ENCODE data around the gene MTMR12. TPM values are rescaled to one million over a fixed set of nuclear protein-coding genes. Genes with fewer than 3 reads are reported as not detected.

Gene MTMR12
- total RNA-seq, 5 donors from 2014 or later (not counting 1 experiment from before 2014, with no cell fraction given) = 19.3 to 22.2 (median 20.0) TPM

DNA sequence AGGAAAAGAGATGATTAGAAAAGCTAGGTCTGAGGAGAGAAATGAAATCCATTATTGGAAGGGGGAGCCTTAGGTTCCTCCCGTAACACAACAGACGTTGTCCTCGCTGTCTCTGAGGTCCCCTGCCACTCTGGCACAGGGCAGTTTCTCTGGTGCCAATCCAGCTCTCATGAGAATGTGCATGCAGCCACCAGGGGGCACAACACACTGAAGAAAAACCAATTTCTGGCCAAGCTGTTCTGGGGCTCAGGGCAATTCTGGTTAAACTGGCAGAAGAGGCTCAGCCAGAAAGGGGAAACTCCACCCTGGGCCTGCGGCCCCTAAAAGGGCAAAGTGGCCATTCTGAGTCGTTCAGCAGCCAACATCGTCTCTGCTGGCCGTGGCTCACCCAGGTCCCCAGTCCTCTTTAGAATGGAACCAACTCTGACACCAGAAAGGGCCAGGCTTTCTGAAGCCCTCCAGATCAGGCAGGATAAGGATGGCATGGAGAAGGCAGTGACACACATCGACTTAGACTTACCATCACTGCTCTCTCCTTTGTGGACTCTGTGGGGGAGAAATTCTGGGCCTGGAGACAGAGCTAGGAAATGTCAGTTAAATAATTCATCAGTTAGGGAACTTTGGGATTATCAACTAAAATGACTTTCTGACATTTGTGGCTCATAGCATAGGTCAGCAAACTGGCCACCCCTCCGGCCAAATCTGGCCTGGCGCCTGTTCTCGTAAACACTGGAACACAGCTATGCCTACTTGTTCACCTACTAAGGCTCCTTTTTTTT is 80.1 kb downstream of the MTMR12 start:
- H3K4me3 ChIP-seq (ENCODE audit: control insufficient read depth in 1 of 2, extremely low read depth in 1 of 2, low read length in 1 of 2) = no peak overlapping the region
- H3K36me3 ChIP-seq (ENCODE audit: control insufficient read depth in 2 of 2, extremely low read depth in 1 of 2, insufficient read depth in 1 of 2, low read length in 1 of 2) = peaks cover 19 to 71% of the 10 kb centered on the region in 2 donors
- H3K9me3 ChIP-seq = no peaks in the 10 kb centered on the region
- no peak overlapping the region for H3K4me3 Mint-ChIP-seq
- no peaks in the 10 kb centered on the region for H3K27me3 ChIP-seq (replicated peaks in 1 of 2; ENCODE audit: control insufficient read depth in 2 of 2, extremely low read depth in 1 of 2, insufficient read depth in 2 of 2, low read length in 1 of 2)
- peaks cover 39% of the 10 kb centered on the region for H3K36me3 Mint-ChIP-seq
- DNase-seq = peak; percentile 40 to 85 (median 71)
- WGBS (ENCODE audit: insufficient coverage) = 54% methylated on average over 7 of the region's 11 CpGs
- H3K27me3 Mint-ChIP-seq = no peaks in the 10 kb centered on the region
- ATAC-seq (replicated peaks in 1 of 4) = peak; percentile 74 to 88 (median 84)
- peaks cover 4 to 7% (median 5%) of the 10 kb centered on the region in 3 donors for H3K4me1 Mint-ChIP-seq
- H3K27ac Mint-ChIP-seq = peak overlapping the region in 1 of 2 donors; percentile 41
- no peaks in the 10 kb centered on the region for H3K9me3 Mint-ChIP-seq
- ChIA-PET CTCF (interaction anchor here (0.6 to 5.4 kb wide), 24 partner anchors 9 to 1362 kb away, joined by 3 to 66 read pairs (median 3); partner anchors contain the start of gene GOLPH3 (in 1 of the 2)), POLR2A (interaction anchor here in 1 of 2 donors (0.6 kb wide), 1 partner anchor 459 kb away, joined by 3 read pairs; no protein-coding TSS in a partner anchor)
- H3K27ac ChIP-seq (ENCODE audit: low read length) = peak overlapping the region; percentile 25
- peaks cover 0 to 8% of the 10 kb centered on the region in 2 experiments for H3K4me1 ChIP-seq (ENCODE audit: control insufficient read depth in 1 of 2, extremely low read depth in 1 of 2, insufficient read depth in 2 of 2, low read length in 2 of 2)

DNA sequence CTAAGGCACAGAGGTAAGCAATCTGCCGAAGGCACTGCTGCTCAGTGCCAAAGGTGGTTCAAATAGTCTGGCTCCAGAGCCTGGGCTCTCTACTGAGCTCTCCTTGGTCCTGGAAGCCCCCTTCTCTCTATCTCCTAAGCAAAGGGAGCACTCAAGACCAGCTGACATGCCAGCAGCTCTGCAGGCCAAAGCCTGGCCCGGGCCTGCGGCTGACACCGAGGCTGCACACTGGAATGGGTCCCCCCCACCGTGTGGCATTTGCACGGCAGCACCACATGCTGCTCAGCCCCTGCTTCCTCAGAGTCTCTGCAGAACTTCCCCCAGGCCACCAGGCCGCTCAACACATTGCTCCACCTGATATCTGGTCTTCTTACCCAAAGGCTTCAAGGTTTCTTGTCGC is 80.8 kb downstream of the MTMR12 start:
- Mint-ChIP-seq H3K9me3 (no peaks in the 10 kb centered on the region), H3K27me3 (no peaks in the 10 kb centered on the region), H3K4me3 (no peak overlapping the region), H3K27ac (peak overlapping the region in 1 of 2 donors; percentile 41), H3K4me1 (peaks cover 4 to 7% (median 5%) of the 10 kb centered on the region in 3 donors), H3K36me3 (peaks cover 35% of the 10 kb centered on the region)
- H3K27ac ChIP-seq (ENCODE audit: low read length) = no peak overlapping the region
- POLR2A ChIA-PET = no interaction called here
- H3K27me3 ChIP-seq (replicated peaks in 1 of 2; ENCODE audit: control insufficient read depth in 2 of 2, extremely low read depth in 1 of 2, insufficient read depth in 2 of 2, low read length in 1 of 2) = no peaks in the 10 kb centered on the region
- CTCF ChIA-PET = interaction anchor here (0.6 to 5.4 kb wide), 21 partner anchors 10 to 702 kb away, joined by 3 to 66 read pairs (median 3); partner anchors contain the start of gene GOLPH3 (in 1 of the 2)
- no peak overlapping the region for H3K4me3 ChIP-seq (ENCODE audit: control insufficient read depth in 1 of 2, extremely low read depth in 1 of 2, low read length in 1 of 2)
- ATAC-seq (replicated peaks in 1 of 4) (no peak), DNase-seq (no peak)
- H3K4me1 ChIP-seq (ENCODE audit: control insufficient read depth in 1 of 2, extremely low read depth in 1 of 2, insufficient read depth in 2 of 2, low read length in 2 of 2) = peaks cover 0 to 8% of the 10 kb centered on the region in 2 experiments
- H3K36me3 ChIP-seq (ENCODE audit: control insufficient read depth in 2 of 2, extremely low read depth in 1 of 2, insufficient read depth in 1 of 2, low read length in 1 of 2) = peaks cover 18 to 68% of the 10 kb centered on the region in 2 donors
- 68% methylated on average over 6 of the region's 8 CpGs for WGBS (ENCODE audit: insufficient coverage)
- no peaks in the 10 kb centered on the region for H3K9me3 ChIP-seq

DNA sequence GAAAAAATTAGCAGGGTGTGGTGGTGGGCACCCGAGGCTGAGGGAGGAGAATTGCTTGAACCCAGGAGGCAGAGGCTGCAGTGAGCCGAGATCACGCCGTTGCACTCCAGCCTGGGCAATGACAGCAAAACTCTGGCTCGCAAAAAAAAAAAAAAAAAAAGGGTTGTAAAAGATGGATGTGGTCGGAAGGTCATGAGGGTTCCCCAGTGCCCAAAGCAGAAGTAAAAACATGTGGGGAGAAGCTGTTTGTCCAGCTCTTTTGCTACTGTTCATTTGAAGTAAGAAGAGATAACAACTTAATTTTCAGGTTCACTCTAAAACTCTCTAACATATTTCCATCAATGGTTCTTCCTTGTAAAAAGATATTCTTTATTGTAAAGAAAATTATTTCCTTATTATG is 81.5 kb downstream of the MTMR12 start:
- H3K4me3 ChIP-seq (ENCODE audit: control insufficient read depth in 1 of 2, extremely low read depth in 1 of 2, low read length in 1 of 2) = no peak overlapping the region
- ATAC-seq (replicated peaks in 1 of 4) (no peak), DNase-seq (no peak)
- CTCF ChIA-PET = interaction anchor here (0.6 to 5.4 kb wide), 12 partner anchors 12 to 605 kb away, joined by 3 to 66 read pairs (median 4); no protein-coding TSS in a partner anchor
- peaks cover 0 to 8% of the 10 kb centered on the region in 2 experiments for H3K4me1 ChIP-seq (ENCODE audit: control insufficient read depth in 1 of 2, extremely low read depth in 1 of 2, insufficient read depth in 2 of 2, low read length in 2 of 2)
- no peak overlapping the region for H3K27ac Mint-ChIP-seq
- no peaks in the 10 kb centered on the region for H3K9me3 ChIP-seq
- H3K27me3 Mint-ChIP-seq = no peaks in the 10 kb centered on the region
- peaks cover 4 to 7% (median 5%) of the 10 kb centered on the region in 3 donors for H3K4me1 Mint-ChIP-seq
- peaks cover 13 to 62% of the 10 kb centered on the region in 2 donors for H3K36me3 ChIP-seq (ENCODE audit: control insufficient read depth in 2 of 2, extremely low read depth in 1 of 2, insufficient read depth in 1 of 2, low read length in 1 of 2)
- H3K4me3 Mint-ChIP-seq = no peak overlapping the region
- 100% methylated on average over 1 of the region's 6 CpGs for WGBS (ENCODE audit: insufficient coverage)
- H3K9me3 Mint-ChIP-seq = no peaks in the 10 kb centered on the region
- H3K27ac ChIP-seq (ENCODE audit: low read length) = no peak overlapping the region
- H3K36me3 Mint-ChIP-seq = peaks cover 38% of the 10 kb centered on the region
- POLR2A ChIA-PET = no interaction called here
- H3K27me3 ChIP-seq (replicated peaks in 1 of 2; ENCODE audit: control insufficient read depth in 2 of 2, extremely low read depth in 1 of 2, insufficient read depth in 2 of 2, low read length in 1 of 2) = no peaks in the 10 kb centered on the region

DNA sequence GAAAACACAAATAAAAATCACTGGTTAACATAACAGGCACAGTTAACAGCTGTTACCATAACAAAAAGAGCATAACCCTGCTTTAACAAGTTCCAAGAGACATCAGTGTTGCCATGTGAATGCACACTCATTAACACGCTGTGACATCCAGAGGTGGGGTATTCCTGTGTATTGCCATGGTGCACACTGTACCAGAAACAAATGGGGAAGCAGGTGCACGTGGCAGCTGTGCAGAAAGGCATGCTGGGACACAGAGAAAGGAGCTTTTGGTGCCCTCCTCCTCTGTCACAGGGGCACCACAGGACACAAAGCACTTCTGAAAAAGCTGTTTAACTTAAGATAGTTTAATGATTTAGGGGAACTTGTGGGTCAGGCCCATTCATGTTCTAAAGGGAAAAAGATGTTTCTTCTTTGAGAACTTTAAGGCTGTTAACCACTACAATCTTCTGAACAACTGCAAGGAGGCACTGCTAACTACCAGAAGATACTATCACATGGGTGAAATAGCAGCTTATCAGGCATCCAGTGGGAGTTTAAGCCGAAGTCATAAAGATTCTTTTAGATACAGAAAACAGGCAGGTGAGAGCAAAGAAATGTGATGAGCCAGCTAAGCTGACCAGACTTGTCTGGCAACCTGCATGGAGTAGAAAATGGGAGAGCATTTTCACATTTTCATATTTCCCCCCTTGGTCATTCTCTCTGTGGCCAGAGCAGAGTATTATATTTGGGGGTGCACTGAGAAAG is 82.2 kb downstream of the MTMR12 start:
- 33% methylated on average over 1 of the region's 3 CpGs for WGBS (ENCODE audit: insufficient coverage)
- H3K9me3 Mint-ChIP-seq = no peaks in the 10 kb centered on the region
- CTCF ChIA-PET = interaction anchor here (1.0 to 5.4 kb wide), 4 partner anchors 99 to 359 kb away, joined by 3 to 66 read pairs (median 26); no protein-coding TSS in a partner anchor
- H3K27ac Mint-ChIP-seq = no peak overlapping the region
- peaks cover 4 to 7% (median 5%) of the 10 kb centered on the region in 3 donors for H3K4me1 Mint-ChIP-seq
- H3K27me3 Mint-ChIP-seq = no peaks in the 10 kb centered on the region
- POLR2A ChIA-PET = no interaction called here
- ATAC-seq (replicated peaks in 1 of 4) (no peak), DNase-seq (peak in 1 of 35 experiments; percentile 10)
- peaks cover 38% of the 10 kb centered on the region for H3K36me3 Mint-ChIP-seq
- no peak overlapping the region for H3K27ac ChIP-seq (ENCODE audit: low read length)
- no peaks in the 10 kb centered on the region for H3K27me3 ChIP-seq (replicated peaks in 1 of 2; ENCODE audit: control insufficient read depth in 2 of 2, extremely low read depth in 1 of 2, insufficient read depth in 2 of 2, low read length in 1 of 2)
- H3K4me3 ChIP-seq (ENCODE audit: control insufficient read depth in 1 of 2, extremely low read depth in 1 of 2, low read length in 1 of 2) = no peak overlapping the region
- peaks cover 13 to 54% of the 10 kb centered on the region in 2 donors for H3K36me3 ChIP-seq (ENCODE audit: control insufficient read depth in 2 of 2, extremely low read depth in 1 of 2, insufficient read depth in 1 of 2, low read length in 1 of 2)
- no peak overlapping the region for H3K4me3 Mint-ChIP-seq
- H3K9me3 ChIP-seq = no peaks in the 10 kb centered on the region
- peaks cover 0 to 8% of the 10 kb centered on the region in 2 experiments for H3K4me1 ChIP-seq (ENCODE audit: control insufficient read depth in 1 of 2, extremely low read depth in 1 of 2, insufficient read depth in 2 of 2, low read length in 2 of 2)

DNA sequence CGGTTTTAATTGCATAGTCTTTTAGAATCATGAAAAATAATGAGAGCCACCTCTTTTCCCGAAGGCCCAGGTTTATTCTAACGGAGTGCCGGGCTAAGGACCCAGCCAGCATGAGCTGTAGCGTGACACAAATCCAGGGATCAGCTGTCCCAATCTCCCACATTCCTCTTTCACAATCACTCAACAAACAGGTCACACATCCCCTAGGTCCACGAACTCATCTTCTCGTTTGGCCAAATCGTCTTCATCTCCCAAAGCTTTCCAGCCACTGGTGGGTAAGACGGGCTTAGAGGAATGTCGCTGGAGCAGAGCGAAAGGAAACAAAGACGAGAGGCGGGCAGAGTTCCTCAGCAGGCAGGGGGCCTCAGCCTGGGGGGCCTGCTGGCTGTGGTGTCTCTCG is 83.2 kb downstream of the MTMR12 start:
- 97% methylated on average over 10 of the region's 14 CpGs for WGBS (ENCODE audit: insufficient coverage)
- Mint-ChIP-seq H3K4me1 (peaks cover 4 to 7% (median 5%) of the 10 kb centered on the region in 3 donors), H3K9me3 (no peaks in the 10 kb centered on the region), H3K27me3 (no peaks in the 10 kb centered on the region), H3K36me3 (peaks cover 35% of the 10 kb centered on the region), H3K27ac (no peak overlapping the region), H3K4me3 (no peak overlapping the region)
- no peak overlapping the region for H3K27ac ChIP-seq (ENCODE audit: low read length)
- POLR2A ChIA-PET = no interaction called here
- ATAC-seq (replicated peaks in 1 of 4) = no peak
- CTCF ChIA-PET = interaction anchor here (4.4 to 5.4 kb wide), 2 partner anchors 100 kb away, joined by 48 to 66 read pairs; no protein-coding TSS in a partner anchor
- no peaks in the 10 kb centered on the region for H3K27me3 ChIP-seq (replicated peaks in 1 of 2; ENCODE audit: control insufficient read depth in 2 of 2, extremely low read depth in 1 of 2, insufficient read depth in 2 of 2, low read length in 1 of 2)
- no peaks in the 10 kb centered on the region for H3K9me3 ChIP-seq
- H3K36me3 ChIP-seq (ENCODE audit: control insufficient read depth in 2 of 2, extremely low read depth in 1 of 2, insufficient read depth in 1 of 2, low read length in 1 of 2) = peaks cover 10 to 45% of the 10 kb centered on the region in 2 donors
- no peak overlapping the region for H3K4me3 ChIP-seq (ENCODE audit: control insufficient read depth in 1 of 2, extremely low read depth in 1 of 2, low read length in 1 of 2)
- DNase-seq = no peak
- peaks cover 0 to 8% of the 10 kb centered on the region in 2 experiments for H3K4me1 ChIP-seq (ENCODE audit: control insufficient read depth in 1 of 2, extremely low read depth in 1 of 2, insufficient read depth in 2 of 2, low read length in 2 of 2)

DNA sequence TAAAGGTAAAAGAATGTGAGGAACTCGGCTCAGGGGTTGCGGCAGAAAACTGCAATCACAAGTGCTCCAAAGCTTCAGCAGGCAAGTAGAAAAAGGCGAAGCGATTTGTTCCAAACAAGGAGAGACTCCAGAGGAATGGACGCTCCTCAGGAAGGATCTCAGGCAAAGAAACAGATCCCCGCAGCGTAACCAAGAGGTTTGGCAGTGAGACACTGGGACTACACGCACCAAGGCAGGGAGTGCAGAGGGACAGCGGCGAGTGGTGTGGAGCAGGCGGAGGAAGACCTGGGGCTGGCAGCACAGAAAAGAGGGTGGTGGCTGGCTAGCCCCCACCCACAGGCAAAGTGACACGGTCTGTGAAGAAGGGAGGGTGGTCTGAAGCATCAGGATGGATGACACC is 83.9 kb downstream of the MTMR12 start:
- no peaks in the 10 kb centered on the region for H3K27me3 ChIP-seq (replicated peaks in 1 of 2; ENCODE audit: control insufficient read depth in 2 of 2, extremely low read depth in 1 of 2, insufficient read depth in 2 of 2, low read length in 1 of 2)
- no peak overlapping the region for H3K4me3 Mint-ChIP-seq
- no peaks in the 10 kb centered on the region for H3K9me3 Mint-ChIP-seq
- H3K4me1 ChIP-seq (ENCODE audit: control insufficient read depth in 1 of 2, extremely low read depth in 1 of 2, insufficient read depth in 2 of 2, low read length in 2 of 2) = peaks cover 0 to 8% of the 10 kb centered on the region in 2 experiments
- no peak for ATAC-seq (replicated peaks in 1 of 4)
- CTCF ChIA-PET = interaction anchor here in 1 of 2 donors (4.4 kb wide), 1 partner anchor 101 kb away, joined by 66 read pairs; no protein-coding TSS in a partner anchor
- no peak overlapping the region for H3K27ac ChIP-seq (ENCODE audit: low read length)
- H3K36me3 Mint-ChIP-seq = peaks cover 34% of the 10 kb centered on the region
- no peak overlapping the region for H3K27ac Mint-ChIP-seq
- H3K27me3 Mint-ChIP-seq = no peaks in the 10 kb centered on the region
- no peaks in the 10 kb centered on the region for H3K9me3 ChIP-seq
- H3K4me3 ChIP-seq (ENCODE audit: control insufficient read depth in 1 of 2, extremely low read depth in 1 of 2, low read length in 1 of 2) = no peak overlapping the region
- POLR2A ChIA-PET = no interaction called here
- WGBS (ENCODE audit: insufficient coverage) = 98% methylated on average over 7 of the region's 12 CpGs
- peaks cover 10 to 37% of the 10 kb centered on the region in 2 donors for H3K36me3 ChIP-seq (ENCODE audit: control insufficient read depth in 2 of 2, extremely low read depth in 1 of 2, insufficient read depth in 1 of 2, low read length in 1 of 2)
- no peak for DNase-seq
- H3K4me1 Mint-ChIP-seq = peaks cover 4 to 7% (median 5%) of the 10 kb centered on the region in 3 donors
